SK-N-MC (cell line): ENCODE measurements around the gene EFNB2.

Experiments
- EZH2 ChIP-seq: fragments of 200-600 bp; sonication (generic); IDR thresholded peaks from one replicate; pipeline ENCODE4 v1.6.1; 2017; ENCODE audit warnings: antibody characterized with exemption
- POLR2AphosphoS5 ChIP-seq: IDR thresholded peaks from 2 replicates; pipeline ENCODE4 v1.6.1; 2012; ENCODE audit warnings: mild to moderate bottlenecking, low read depth, low read length, borderline replicate concordance

DNA sequence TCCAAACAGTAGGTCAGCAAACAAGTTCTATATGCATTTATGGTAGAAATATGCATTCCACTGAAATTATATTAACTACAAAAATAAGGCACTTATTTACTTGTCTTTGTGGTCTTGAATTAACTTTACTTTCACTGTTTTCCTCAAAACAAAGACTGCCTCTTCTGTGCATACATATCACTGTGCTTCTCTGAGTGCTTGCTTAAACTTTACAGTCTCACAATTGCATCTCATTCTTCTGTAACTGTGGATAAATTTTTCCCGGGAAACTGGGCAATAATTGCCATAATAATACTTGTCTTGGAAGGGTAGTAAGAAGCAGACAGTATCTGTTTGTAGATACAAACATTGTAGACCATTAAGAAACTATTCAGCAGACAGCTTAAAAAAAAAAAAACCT, 38.4 kb downstream of the EFNB2 start:
- TF ChIP-seq EZH2 (no peak), POLR2AphosphoS5 (no peak)
